Heart left ventricle (tissue), 16 donors: ENCODE measurements around the gene OR5T2. TPM values are rescaled to one million over a fixed set of nuclear protein-coding genes. Genes with fewer than 3 reads are reported as not detected.

Experiments
- ATAC-seq, 4 donors: fragments of 200-7000 bp; cut with Tn5 transposase; one replicate each; pipeline ENCODE4 v1.9.1; 2020 to 2022; ENCODE audit warnings: moderate library complexity in 4 of 4, mild to moderate bottlenecking in 3 of 4, moderate number of reproducible peaks in 1 of 4
- DNase-seq, 5 donors: peaks; one replicate each; pipeline ENCODE4 v3.0.0-alpha.2; 2020
- H3K27ac ChIP-seq, 12 donors: fragments of 200-600 bp; sonication (generic) in 4 of 12; one replicate each; pipeline versions ENCODE4 v1.5.0 to v1.8.0; 2016 to 2022; ENCODE audit warnings: mild to moderate bottlenecking in 2 of 12
- H3K27me3 ChIP-seq, 9 donors: fragments of 200-600 bp; sonication (generic) in 2 of 9; one replicate each; pipeline versions ENCODE4 v1.5.1 to v1.8.0; 2016 to 2022; ENCODE audit warnings: mild to moderate bottlenecking in 3 of 9
- H3K36me3 ChIP-seq, 9 donors: fragments of 200-600 bp; sonication (generic) in 2 of 9; one replicate each; pipeline versions ENCODE4 v1.5.0 to v1.8.0; 2018 to 2022; ENCODE audit warnings: mild to moderate bottlenecking in 2 of 9
- H3K4me1 ChIP-seq, 12 donors: fragments of 200-600 bp; sonication (generic) in 4 of 12; one replicate each; pipeline versions ENCODE4 v1.5.0 to v1.8.0; 2016 to 2022; ENCODE audit warnings: mild to moderate bottlenecking in 3 of 12
- H3K4me3 ChIP-seq, 12 donors: fragments of 200-600 bp; sonication (generic) in 4 of 12; one replicate each; pipeline versions ENCODE4 v1.5.0 to v1.8.0; 2017 to 2022; ENCODE audit warnings: mild to moderate bottlenecking in 9 of 12, moderate library complexity in 4 of 12
- H3K9me3 ChIP-seq, 12 donors: fragments of 200-600 bp; sonication (generic) in 4 of 12; one replicate each; pipeline versions ENCODE4 v1.5.0 to v1.8.0; 2016 to 2022; ENCODE audit warnings: mild to moderate bottlenecking in 1 of 12
- POLR2A ChIP-seq, 2 donors: fragments of 450-650 bp; IDR thresholded peaks; one replicate each; pipeline ENCODE4 v1.6.1; 2017; ENCODE audit warnings: antibody characterized with exemption in 2 of 2, mild to moderate bottlenecking in 2 of 2, moderate library complexity in 2 of 2
- WGBS, 4 donors: extraction: QIAGEN DNeasy Blood & Tissue Kit in 2 of 4; methylation state at CpG; one replicate each; pipeline versions ENCODE4 v1.1.5 to v1.1.7; 2013 to 2018; 5-methylcytosine and 5-hydroxymethylcytosine counted together
- intact Hi-C, 10 donors: fragments of 100-400 bp; cut with DNase I; formaldehyde crosslinking; loops; one replicate each; pipeline versions ENCODE4 v1.11.1 to v1.14.2; 2022
- polyA plus RNA-seq, 2 donors: library from polyadenylated mRNA; stranded (reverse); fragments of 200-250 nt; gene quantifications; one replicate each; pipeline ENCODE4 v1.2.3, GENCODE V29; 2013
- total RNA-seq, 9 donors: library from RNA; depleted of rRNA in 2 of 9; stranded (reverse); fragments of >200 nt in 2 of 9; fragmentation: NEBNext Ultra II Directional in 3 of 9; extraction: Animal tissue kit (Norgen Biotek cat#: 25700) in 3 of 9; gene quantifications; one replicate each; pipeline versions ENCODE4 v1.1.0 to v1.2.4, GENCODE V29; 2016 to 2023
- TF ChIP-seq, protein P1 (sequence below), 12 donors: fragments of 200-600 bp; sonication (generic) in 4 of 12; IDR thresholded peaks; one replicate each; pipeline versions ENCODE4 v1.5.0 to v1.8.0; 2018 to 2022; ENCODE audit warnings: antibody characterized with exemption in 12 of 12, mild to moderate bottlenecking in 5 of 12
- donor health status: ischemic (EF 13 %, LVEDD 7.1; RV severe dilation, severe dysfunction).
- donor health status: healthy with polysubstance abuse.
- donor health status: DM: no; HTN: yes; CAD: no.
- donor health status: DM: no; HTN: no; CAD: no.
- donor health status: ischemic (EF 25% LVEDD 6.9; RV normal size, moderate dysfunction).
- donor health status: ischemic (EF 25% LVEDD 5.7; RV mildly dilated, moderate dysfunction).
- donor health status: healthy.
- donor health status: DM: yes; HTN: yes; CAD: no.
- donor health status: ischemic (EF 35%, LVEDD 5.7; RV mildly dilated, moderate dysfunction).
- donor health status: nonischemic (EF 11% LVEDD 7.7; RV severe dilation, severe dysfunction).
- donor health status: DM: yes; HTN: yes; CAD: no.
- donor health status: PGD.
- donor health status: ischemic (EF 29% LVEDD 5.4; RV normal size, mild dysfunction).
- donor health status: nonischemic (EF 23%, LVEDD 6.1; RV moderate dilation, normal function).

OR5T2 gene
- total and polyA plus RNA-seq, 11 donors: not detected

DNA sequence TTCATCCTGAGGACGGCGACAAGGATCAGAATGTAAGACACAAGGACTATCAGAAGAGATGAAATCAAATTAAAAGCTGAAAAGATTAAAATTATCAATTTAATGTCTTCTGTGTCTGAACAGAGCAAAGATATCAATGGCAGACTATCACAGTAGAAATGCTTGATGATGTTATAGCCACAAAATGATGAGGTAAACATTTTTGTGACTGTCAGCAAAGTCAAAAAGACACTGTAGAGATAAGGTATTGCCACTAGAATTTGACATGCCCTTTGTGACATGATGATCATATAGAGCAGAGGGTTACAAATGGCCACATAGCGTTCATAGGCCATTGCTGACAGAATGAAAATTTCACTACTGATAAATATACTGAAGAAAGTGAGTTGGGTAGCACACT lies 45.5 kb downstream of the OR5T2 start:
- Histone ChIP-seq H3K9me3 (peaks cover 0 to 17% (median 0%) of the 10 kb centered on the region in 12 donors), H3K4me3 (no peak overlapping the region), H3K27me3 (no peaks in the 10 kb centered on the region), H3K4me1 (no peaks in the 10 kb centered on the region), H3K36me3 (no peaks in the 10 kb centered on the region), H3K27ac (no peak overlapping the region)
- ATAC-seq (no peak), DNase-seq (no peak)
- intact Hi-C loops: no loop called here
- WGBS, 4 donors: 84 to 88% (median 86%) methylated on average over 3 of the region's 3 CpGs
- TF ChIP-seq, protein P1, sequence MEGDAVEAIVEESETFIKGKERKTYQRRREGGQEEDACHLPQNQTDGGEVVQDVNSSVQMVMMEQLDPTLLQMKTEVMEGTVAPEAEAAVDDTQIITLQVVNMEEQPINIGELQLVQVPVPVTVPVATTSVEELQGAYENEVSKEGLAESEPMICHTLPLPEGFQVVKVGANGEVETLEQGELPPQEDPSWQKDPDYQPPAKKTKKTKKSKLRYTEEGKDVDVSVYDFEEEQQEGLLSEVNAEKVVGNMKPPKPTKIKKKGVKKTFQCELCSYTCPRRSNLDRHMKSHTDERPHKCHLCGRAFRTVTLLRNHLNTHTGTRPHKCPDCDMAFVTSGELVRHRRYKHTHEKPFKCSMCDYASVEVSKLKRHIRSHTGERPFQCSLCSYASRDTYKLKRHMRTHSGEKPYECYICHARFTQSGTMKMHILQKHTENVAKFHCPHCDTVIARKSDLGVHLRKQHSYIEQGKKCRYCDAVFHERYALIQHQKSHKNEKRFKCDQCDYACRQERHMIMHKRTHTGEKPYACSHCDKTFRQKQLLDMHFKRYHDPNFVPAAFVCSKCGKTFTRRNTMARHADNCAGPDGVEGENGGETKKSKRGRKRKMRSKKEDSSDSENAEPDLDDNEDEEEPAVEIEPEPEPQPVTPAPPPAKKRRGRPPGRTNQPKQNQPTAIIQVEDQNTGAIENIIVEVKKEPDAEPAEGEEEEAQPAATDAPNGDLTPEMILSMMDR (IDR thresholded peaks at IDR 0.05): no peak
- no peak for TF ChIP-seq POLR2A (IDR thresholded peaks at IDR 0.05)

DNA sequence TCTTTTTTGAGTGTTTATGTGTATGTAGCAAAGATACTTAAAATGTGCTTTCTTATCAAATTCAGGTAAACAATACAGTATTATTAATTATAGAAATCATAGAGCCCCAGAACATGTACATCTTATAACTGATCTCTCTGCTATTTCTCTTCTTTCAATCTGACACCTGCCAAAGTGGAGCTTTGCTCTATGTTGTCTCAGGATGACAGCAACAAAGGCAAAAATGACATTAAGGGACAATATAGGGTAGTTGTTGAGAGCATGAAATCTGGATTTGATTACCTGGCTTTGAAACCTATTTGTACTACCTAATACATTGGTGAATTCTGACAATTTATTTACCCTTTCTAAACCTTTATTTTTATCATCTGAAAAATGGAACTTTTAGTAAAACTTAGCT lies 50.6 kb downstream of the OR5T2 start:
- no peaks in the 10 kb centered on the region for H3K4me1 ChIP-seq
- no peak overlapping the region for H3K4me3 ChIP-seq
- ATAC-seq: no peak
- no peaks in the 10 kb centered on the region for H3K36me3 ChIP-seq
- no peak for DNase-seq
- H3K27ac ChIP-seq: no peak overlapping the region
- peaks cover 0 to 22% (median 11%) of the 10 kb centered on the region in 12 donors for H3K9me3 ChIP-seq
- intact Hi-C loops: no loop called here
- no peaks in the 10 kb centered on the region for H3K27me3 ChIP-seq
- TF ChIP-seq POLR2A (IDR thresholded peaks at IDR 0.05): no peak
- TF ChIP-seq, protein P1 (IDR thresholded peaks at IDR 0.05): no peak

Other genes with a start within 250 kb of the OR5T2 start
- gene OR5F1, start 239.6 kb downstream of the OR5T2 start, total RNA-seq: not detected
- gene OR5F1, start 239.6 kb downstream of the OR5T2 start, polyA plus RNA-seq: not detected
- gene OR5AS1, start 206.6 kb downstream of the OR5T2 start, total RNA-seq: not detected
- not detected for gene OR5AS1, start 206.6 kb downstream of the OR5T2 start, polyA plus RNA-seq
- gene OR8I2, start 140.9 kb downstream of the OR5T2 start, total RNA-seq: not detected
- gene OR8I2, start 140.9 kb downstream of the OR5T2 start, polyA plus RNA-seq: not detected
- not detected for gene OR8H2, start 130.6 kb downstream of the OR5T2 start, total RNA-seq
- gene OR8H2, start 130.6 kb downstream of the OR5T2 start, polyA plus RNA-seq: not detected
- gene OR8H3, start 111.9 kb downstream of the OR5T2 start, total RNA-seq: not detected
- not detected for gene OR8H3, start 111.9 kb downstream of the OR5T2 start, polyA plus RNA-seq
- gene OR8J3, start 94.1 kb downstream of the OR5T2 start, total RNA-seq: not detected
- gene OR8J3, start 94.1 kb downstream of the OR5T2 start, polyA plus RNA-seq: not detected
- gene OR8K5, start 73.9 kb downstream of the OR5T2 start, total RNA-seq: not detected
- gene OR8K5, start 73.9 kb downstream of the OR5T2 start, polyA plus RNA-seq: not detected
- gene OR5J2, start 57.6 kb downstream of the OR5T2 start, total RNA-seq: not detected
- not detected for gene OR5J2, start 57.6 kb downstream of the OR5T2 start, polyA plus RNA-seq
- not detected for gene OR5T3, start 18.0 kb upstream of the OR5T2 start, total RNA-seq
- gene OR5T3, start 18.0 kb upstream of the OR5T2 start, polyA plus RNA-seq: not detected
- gene OR5T1, start 39.9 kb upstream of the OR5T2 start, total RNA-seq: not detected
- not detected for gene OR5T1, start 39.9 kb upstream of the OR5T2 start, polyA plus RNA-seq
- gene OR8H1, start 58.0 kb upstream of the OR5T2 start, total RNA-seq: not detected
- not detected for gene OR8H1, start 58.0 kb upstream of the OR5T2 start, polyA plus RNA-seq
- gene OR8K3, start 80.9 kb upstream of the OR5T2 start, total RNA-seq: not detected
- gene OR8K3, start 80.9 kb upstream of the OR5T2 start, polyA plus RNA-seq: not detected
- not detected for gene OR8K1, start 111.8 kb upstream of the OR5T2 start, total RNA-seq
- not detected for gene OR8K1, start 111.8 kb upstream of the OR5T2 start, polyA plus RNA-seq
- not detected for gene OR8J1, start 120.0 kb upstream of the OR5T2 start, total RNA-seq
- not detected for gene OR8J1, start 120.0 kb upstream of the OR5T2 start, polyA plus RNA-seq
- not detected for gene OR8U1, start 141.4 kb upstream of the OR5T2 start, total RNA-seq
- not detected for gene OR8U1, start 141.4 kb upstream of the OR5T2 start, polyA plus RNA-seq
- gene OR5AL1, start 178.4 kb upstream of the OR5T2 start, total RNA-seq: not detected
- not detected for gene OR5AL1, start 178.4 kb upstream of the OR5T2 start, polyA plus RNA-seq
- gene OR5M3, start 239.1 kb upstream of the OR5T2 start, total RNA-seq: not detected
- not detected for gene OR5M3, start 239.1 kb upstream of the OR5T2 start, polyA plus RNA-seq